PC-3 (cell line): ENCODE results near the gene ZNF771.

Source experiments
- CTCF ChIP-seq: fragments of 300-600 bp; sonication (generic); conservative IDR thresholded peaks from 2 replicates; pipeline ENCODE4 v1.5.1; 2017; ENCODE audit warnings: antibody characterized with exemption, low read depth, mild to moderate bottlenecking, low read length
- EZH2phosphoT487 ChIP-seq: fragments of 300-600 bp; sonication (generic); IDR thresholded peaks from 2 replicates; pipeline ENCODE4 v1.6.1; 2018; ENCODE audit warnings: mild to moderate bottlenecking, antibody characterized with exemption, low read length, borderline replicate concordance

GRCh38 chr16:30398661-30399434 lies 8.6 kb upstream of the ZNF771 start:
- no peak for TF ChIP-seq CTCF
- TF ChIP-seq EZH2phosphoT487, result no peak
